Panc1 (cell line): ENCODE results near the gene ARHGAP8. TPM values are rescaled to one million over a fixed set of nuclear protein-coding genes. Genes with fewer than 3 reads are reported as not detected.

Experiments used
- ATAC-seq: fragments of 200-7000 bp; cut with Tn5 transposase; 2 replicates; pipeline ENCODE4 v1.9.1; 2020; ENCODE audit warnings: mild to moderate bottlenecking, moderate library complexity
- BruUV-seq: library from RNA; stranded (reverse); fragments of 400-500 nt; replicated peaks from 2 replicates; lab custom pipeline; 2021; lab: Mats Ljungman, UMichigan
- CTCF ChIA-PET: fragments of 300-600 bp; sonication (Branson Sonifier 250); formaldehyde crosslinking; loops from one replicate; lab custom pipeline; 2022; ENCODE audit warnings: antibody characterized with exemption; lab: Charles Lee
- POLR2A ChIA-PET: fragments of 300-600 bp; sonication (Branson Sonifier 250); formaldehyde crosslinking; loops from one replicate; lab custom pipeline; 2022; ENCODE audit warnings: antibody characterized with exemption; lab: Charles Lee
- DNase-seq: peaks from one replicate; pipeline ENCODE4 v3.0.0-alpha.2; 2010; ENCODE audit warnings: low read depth, low spot score
- H3K27ac ChIP-seq: 2 replicates; pipeline ENCODE4 v1.5.1; 2011; ENCODE audit warnings: mild to moderate bottlenecking, low read length, inconsistent platforms
- H3K27me3 ChIP-seq: fragments of 200-500 bp; sonication (Bioruptor generic); 2 replicates; pipeline ENCODE4 v1.6.0; 2014; ENCODE audit warnings: low read length, inconsistent platforms; ENCODE audit not compliant: control insufficient read depth, insufficient read depth
- H3K36me3 ChIP-seq: fragments of 200-500 bp; sonication (Bioruptor generic); 2 replicates; pipeline ENCODE4 v1.5.1; 2014; ENCODE audit warnings: inconsistent platforms, mild to moderate bottlenecking, low read length, moderate library complexity; ENCODE audit not compliant: control insufficient read depth, insufficient read depth
- H3K4me1 ChIP-seq: 2 replicates; pipeline ENCODE4 v1.5.1; 2011; ENCODE audit warnings: inconsistent platforms, mild to moderate bottlenecking, low read length, moderate library complexity; ENCODE audit not compliant: control insufficient read depth, insufficient read depth
- H3K4me3 ChIP-seq, 2 experiments: 2 replicates each; pipeline ENCODE4 v1.5.1; 2011 to 2012; ENCODE audit warnings: low read depth in 2 of 2, low read length in 2 of 2, mild to moderate bottlenecking in 2 of 2, inconsistent platforms in 1 of 2, moderate library complexity in 1 of 2
- H3K9me3 ChIP-seq: fragments of 200-500 bp; sonication (Bioruptor generic); 2 replicates; pipeline ENCODE4 v1.5.1; 2014; ENCODE audit warnings: low read depth, mild to moderate bottlenecking, inconsistent platforms, low read length, moderate library complexity; ENCODE audit not compliant: control insufficient read depth, insufficient read depth
- POLR2AphosphoS5 ChIP-seq: IDR thresholded peaks from 2 replicates; pipeline ENCODE4 v1.6.1; 2012; ENCODE audit warnings: mild to moderate bottlenecking, low read depth, low read length, moderate library complexity
- SIN3A ChIP-seq: IDR thresholded peaks from 2 replicates; pipeline ENCODE4 v1.6.1; 2012; ENCODE audit warnings: low read depth, mild to moderate bottlenecking, low read length, moderate library complexity, borderline replicate concordance; ENCODE audit not compliant: insufficient read depth
- TCF7L2 ChIP-seq: IDR thresholded peaks from 2 replicates; pipeline ENCODE4 v1.6.1; 2011; ENCODE audit warnings: mild to moderate bottlenecking, low read depth, low read length, inconsistent platforms
- in situ Hi-C: cut with HindIII; loops from 2 replicates; pipeline ENCODE4 v1.10.0; 2016; ENCODE audit warnings: low sequenced_read_pairs, low pct_unique_long_range_greater_than_20kb
- intact Hi-C: fragments of 100-400 bp; cut with micrococcal nuclease; formaldehyde crosslinking; loops from one replicate; pipeline ENCODE4 v1.10.0; 2022; ENCODE audit not compliant: unreplicated experiment
- total RNA-seq: library from RNA; stranded (reverse); gene quantifications from one replicate; pipeline ENCODE4 v1.2.1, GENCODE V29; 2021; ENCODE audit not compliant: unreplicated experiment
- TF ChIP-seq, protein P1 (sequence below): fragments of 450-650 bp; IDR thresholded peaks from 2 replicates; pipeline ENCODE4 v1.5.1; 2017; ENCODE audit warnings: mild to moderate bottlenecking
- TF ChIP-seq, protein P2 (sequence below), 2 experiments: IDR thresholded peaks; 2 replicates each; pipeline ENCODE4 v1.6.1; 2011 to 2012; ENCODE audit warnings: low read depth in 2 of 2, control low read depth in 1 of 2, low read length in 1 of 2, mild to moderate bottlenecking in 1 of 2, moderate library complexity in 1 of 2; ENCODE audit not compliant: insufficient read depth in 1 of 2

Gene ARHGAP8
- total RNA-seq, 1 experiment from 2014 or later, result 9.2 TPM

DNA sequence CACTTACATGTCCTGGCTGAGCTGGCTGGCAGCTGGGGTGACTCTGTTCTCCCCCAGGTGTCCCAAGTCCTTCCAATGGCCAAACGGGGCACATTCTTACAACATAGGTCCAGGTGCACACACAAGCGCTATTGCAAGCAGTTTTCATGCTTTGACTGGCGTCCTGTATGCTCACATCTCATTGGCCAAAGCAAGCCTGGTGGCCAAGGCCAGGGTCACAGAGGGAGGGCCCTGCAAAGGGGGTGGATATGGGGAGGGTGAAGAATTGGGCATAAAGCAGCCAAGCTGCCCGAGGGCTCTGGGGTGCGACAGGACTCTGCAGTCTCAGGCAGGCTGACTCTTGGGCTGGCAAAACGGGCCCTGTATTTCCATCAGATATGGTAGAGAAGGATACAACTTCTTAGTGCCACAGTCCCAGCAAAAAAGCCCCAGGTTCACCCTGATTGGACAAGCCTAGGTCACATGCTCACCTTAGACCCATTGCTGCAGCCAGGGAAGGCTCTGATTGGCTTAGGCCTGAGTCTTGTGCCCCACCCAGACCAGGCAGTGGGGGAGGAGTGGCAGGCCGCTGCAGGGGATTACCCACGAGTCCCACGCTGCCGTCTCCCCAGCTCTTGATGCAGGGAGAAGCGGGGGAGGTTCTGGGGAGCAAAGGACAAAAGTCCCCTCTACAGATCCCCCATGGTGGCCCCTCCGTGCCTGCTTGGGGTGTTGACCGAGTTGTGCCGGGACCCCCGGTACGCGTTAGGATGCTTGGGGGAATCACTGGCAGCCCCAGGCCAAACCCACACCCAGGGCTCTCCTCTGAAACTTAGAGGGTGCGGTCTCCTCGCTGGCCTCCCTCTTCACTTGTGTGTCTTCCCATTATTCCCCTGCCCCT, 110.8 kb downstream of the ARHGAP8 start:
- H3K4me3 ChIP-seq, result no peak overlapping the region
- ATAC-seq (no peak), DNase-seq (no peak)
- no peaks in the 10 kb centered on the region for H3K9me3 ChIP-seq
- no TSS peak for BruUV-seq
- in situ Hi-C loops (no loop called here), intact Hi-C loops (no loop called here)
- no peaks in the 10 kb centered on the region for H3K27me3 ChIP-seq
- H3K36me3 ChIP-seq, result no peaks in the 10 kb centered on the region
- TF ChIP-seq, protein P1, sequence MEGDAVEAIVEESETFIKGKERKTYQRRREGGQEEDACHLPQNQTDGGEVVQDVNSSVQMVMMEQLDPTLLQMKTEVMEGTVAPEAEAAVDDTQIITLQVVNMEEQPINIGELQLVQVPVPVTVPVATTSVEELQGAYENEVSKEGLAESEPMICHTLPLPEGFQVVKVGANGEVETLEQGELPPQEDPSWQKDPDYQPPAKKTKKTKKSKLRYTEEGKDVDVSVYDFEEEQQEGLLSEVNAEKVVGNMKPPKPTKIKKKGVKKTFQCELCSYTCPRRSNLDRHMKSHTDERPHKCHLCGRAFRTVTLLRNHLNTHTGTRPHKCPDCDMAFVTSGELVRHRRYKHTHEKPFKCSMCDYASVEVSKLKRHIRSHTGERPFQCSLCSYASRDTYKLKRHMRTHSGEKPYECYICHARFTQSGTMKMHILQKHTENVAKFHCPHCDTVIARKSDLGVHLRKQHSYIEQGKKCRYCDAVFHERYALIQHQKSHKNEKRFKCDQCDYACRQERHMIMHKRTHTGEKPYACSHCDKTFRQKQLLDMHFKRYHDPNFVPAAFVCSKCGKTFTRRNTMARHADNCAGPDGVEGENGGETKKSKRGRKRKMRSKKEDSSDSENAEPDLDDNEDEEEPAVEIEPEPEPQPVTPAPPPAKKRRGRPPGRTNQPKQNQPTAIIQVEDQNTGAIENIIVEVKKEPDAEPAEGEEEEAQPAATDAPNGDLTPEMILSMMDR, result no peak
- ChIA-PET POLR2A (no interaction called here), CTCF (no interaction called here)
- H3K4me1 ChIP-seq, result no peaks in the 10 kb centered on the region
- no peak overlapping the region for H3K27ac ChIP-seq

DNA sequence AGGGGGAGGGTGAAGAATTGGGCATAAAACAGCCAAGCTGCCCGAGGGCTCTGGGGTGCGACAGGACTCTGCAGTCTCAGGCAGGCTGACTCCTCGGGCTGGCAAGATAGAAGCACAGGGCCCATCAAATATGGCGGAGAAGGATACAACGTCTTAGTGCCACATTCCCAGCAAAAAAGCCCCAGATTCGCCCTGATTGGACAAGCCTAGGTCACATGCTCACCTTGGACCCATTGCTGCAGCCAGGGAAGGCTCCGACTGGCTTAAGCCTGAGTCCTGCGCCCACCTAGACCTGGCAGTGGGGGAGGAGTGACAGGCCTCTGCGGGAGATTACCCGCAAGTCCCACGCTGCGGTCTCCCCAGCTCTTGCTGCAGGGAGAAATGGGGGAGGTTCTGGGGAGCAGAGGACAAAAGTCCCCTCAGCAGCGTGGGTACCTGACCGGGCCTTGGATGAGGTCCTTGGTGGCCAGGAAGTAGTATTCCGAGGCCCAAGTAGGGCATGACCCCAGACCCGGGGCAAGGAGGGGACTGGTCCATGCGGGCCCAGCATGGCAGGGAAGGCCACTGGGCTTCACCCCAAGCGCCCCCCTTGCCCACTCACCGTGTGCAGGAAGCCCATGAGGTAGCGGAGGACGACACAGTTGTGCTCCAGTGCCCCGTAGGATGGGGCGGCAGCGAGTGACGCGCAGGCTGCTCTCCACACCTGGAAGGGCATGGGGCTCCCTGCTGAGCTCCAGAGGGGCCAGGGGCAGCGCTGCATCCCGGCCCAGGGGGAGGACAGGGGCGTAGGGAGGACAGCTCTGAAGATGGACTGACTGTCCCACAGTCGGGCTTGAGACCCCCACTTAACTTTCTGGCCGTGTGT, 113.0 kb downstream of the ARHGAP8 start:
- CTCF ChIA-PET, result no interaction called here
- in situ Hi-C loops (no loop called here), intact Hi-C loops (no loop called here)
- H3K4me1 ChIP-seq, result no peaks in the 10 kb centered on the region
- ATAC-seq (no peak), DNase-seq (no peak)
- H3K27ac ChIP-seq, result no peak overlapping the region
- BruUV-seq, result no TSS peak
- H3K27me3 ChIP-seq, result no peaks in the 10 kb centered on the region
- no peak overlapping the region for H3K4me3 ChIP-seq
- POLR2A ChIA-PET, result no interaction called here
- TF ChIP-seq, protein P2, sequence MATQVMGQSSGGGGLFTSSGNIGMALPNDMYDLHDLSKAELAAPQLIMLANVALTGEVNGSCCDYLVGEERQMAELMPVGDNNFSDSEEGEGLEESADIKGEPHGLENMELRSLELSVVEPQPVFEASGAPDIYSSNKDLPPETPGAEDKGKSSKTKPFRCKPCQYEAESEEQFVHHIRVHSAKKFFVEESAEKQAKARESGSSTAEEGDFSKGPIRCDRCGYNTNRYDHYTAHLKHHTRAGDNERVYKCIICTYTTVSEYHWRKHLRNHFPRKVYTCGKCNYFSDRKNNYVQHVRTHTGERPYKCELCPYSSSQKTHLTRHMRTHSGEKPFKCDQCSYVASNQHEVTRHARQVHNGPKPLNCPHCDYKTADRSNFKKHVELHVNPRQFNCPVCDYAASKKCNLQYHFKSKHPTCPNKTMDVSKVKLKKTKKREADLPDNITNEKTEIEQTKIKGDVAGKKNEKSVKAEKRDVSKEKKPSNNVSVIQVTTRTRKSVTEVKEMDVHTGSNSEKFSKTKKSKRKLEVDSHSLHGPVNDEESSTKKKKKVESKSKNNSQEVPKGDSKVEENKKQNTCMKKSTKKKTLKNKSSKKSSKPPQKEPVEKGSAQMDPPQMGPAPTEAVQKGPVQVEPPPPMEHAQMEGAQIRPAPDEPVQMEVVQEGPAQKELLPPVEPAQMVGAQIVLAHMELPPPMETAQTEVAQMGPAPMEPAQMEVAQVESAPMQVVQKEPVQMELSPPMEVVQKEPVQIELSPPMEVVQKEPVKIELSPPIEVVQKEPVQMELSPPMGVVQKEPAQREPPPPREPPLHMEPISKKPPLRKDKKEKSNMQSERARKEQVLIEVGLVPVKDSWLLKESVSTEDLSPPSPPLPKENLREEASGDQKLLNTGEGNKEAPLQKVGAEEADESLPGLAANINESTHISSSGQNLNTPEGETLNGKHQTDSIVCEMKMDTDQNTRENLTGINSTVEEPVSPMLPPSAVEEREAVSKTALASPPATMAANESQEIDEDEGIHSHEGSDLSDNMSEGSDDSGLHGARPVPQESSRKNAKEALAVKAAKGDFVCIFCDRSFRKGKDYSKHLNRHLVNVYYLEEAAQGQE (IDR thresholded peaks at IDR 0.05; ENCODE audit: insufficient read depth in 1 of 2, low read depth in 2 of 2, low read length in 1 of 2), result no peak
- TF ChIP-seq SIN3A (no peak), TCF7L2 (no peak), POLR2AphosphoS5 (no peak)
- TF ChIP-seq, protein P1, result no peak
- no peaks in the 10 kb centered on the region for H3K9me3 ChIP-seq
- H3K36me3 ChIP-seq, result no peaks in the 10 kb centered on the region
